Neuronal stem cell (in vitro differentiated cells): ENCODE results near the gene C22orf15.
A peak's percentile ranks its signal among the peaks of the same experiment; 100 is the strongest.

Experiments used
- DNase-seq: peaks from one replicate; pipeline ENCODE4 v3.0.0-alpha.2; 2013; ENCODE audit warnings: low spot score
- H2AFZ ChIP-seq: one replicate; pipeline ENCODE4 v1.6.1; 2013; ENCODE audit warnings: mild to moderate bottlenecking, low read length, inconsistent platforms
- H2AK5ac ChIP-seq: 2 replicates; pipeline ENCODE4 v1.6.1; 2013; ENCODE audit warnings: low read depth, mild to moderate bottlenecking, inconsistent platforms, low read length, moderate library complexity, mixed read lengths
- H2BK120ac ChIP-seq: 2 replicates; pipeline ENCODE4 v1.6.1; 2013; ENCODE audit warnings: low read depth, mild to moderate bottlenecking, inconsistent platforms, low read length, moderate library complexity, mixed read lengths
- H2BK12ac ChIP-seq: one replicate; pipeline ENCODE4 v1.6.1; 2013; ENCODE audit warnings: low read length, inconsistent platforms
- H2BK15ac ChIP-seq: 2 replicates; pipeline ENCODE4 v1.6.1; 2013; ENCODE audit warnings: mild to moderate bottlenecking, low read length, inconsistent platforms, mixed read lengths
- H2BK5ac ChIP-seq: one replicate; pipeline ENCODE4 v1.6.1; 2013; ENCODE audit warnings: inconsistent platforms, mild to moderate bottlenecking, low read length, moderate library complexity
- H3K14ac ChIP-seq: one replicate; pipeline ENCODE4 v1.6.1; 2013; ENCODE audit warnings: low read length, inconsistent platforms
- H3K18ac ChIP-seq: 2 replicates; pipeline ENCODE4 v1.6.1; 2013; ENCODE audit warnings: low read length, inconsistent platforms
- H3K23ac ChIP-seq: 2 replicates; pipeline ENCODE4 v1.6.1; 2013; ENCODE audit warnings: low read depth, mild to moderate bottlenecking, mixed read lengths, low read length, inconsistent platforms; ENCODE audit not compliant: poor library complexity
- H3K27ac ChIP-seq: replicated peaks from 3 replicates; pipeline ENCODE4 v1.5.1; 2013; ENCODE audit warnings: low read length, inconsistent platforms
- H3K27me3 ChIP-seq, 3 experiments: 2 replicates each; pipeline ENCODE4 v1.6.1; 2013; ENCODE audit warnings: low read length in 3 of 3, mild to moderate bottlenecking in 2 of 3, inconsistent platforms in 1 of 3, low read depth in 1 of 3, mixed read lengths in 1 of 3, moderate library complexity in 1 of 3; ENCODE audit not compliant: control insufficient read depth in 3 of 3, insufficient read depth in 3 of 3
- H3K36me3 ChIP-seq, 2 donors: replicated peaks in 1 of 2; 2 replicates each; pipeline ENCODE4 v1.6.1; 2013; ENCODE audit warnings: low read length in 2 of 2; ENCODE audit not compliant: control insufficient read depth in 2 of 2, insufficient read depth in 2 of 2
- H3K4ac ChIP-seq: 2 replicates; pipeline ENCODE4 v1.6.1; 2013; ENCODE audit warnings: inconsistent platforms, mild to moderate bottlenecking, low read length, moderate library complexity
- H3K4me1 ChIP-seq, 2 donors: 1 replicate in 1 of 2; 2 replicates in 1 of 2; pipeline ENCODE4 v1.6.1; 2013; ENCODE audit warnings: low read length in 2 of 2, low read depth in 1 of 2; ENCODE audit not compliant: control insufficient read depth in 2 of 2, insufficient read depth in 1 of 2
- H3K4me2 ChIP-seq: one replicate; pipeline ENCODE4 v1.6.1; 2013; ENCODE audit warnings: mild to moderate bottlenecking, low read length, inconsistent platforms; ENCODE audit not compliant: insufficient read depth, poor library complexity, severe bottlenecking
- H3K4me3 ChIP-seq, 2 donors: 2 replicates each; pipeline ENCODE4 v1.5.1; 2013; ENCODE audit warnings: low read length in 2 of 2, mild to moderate bottlenecking in 2 of 2, inconsistent platforms in 1 of 2, moderate library complexity in 1 of 2
- H3K79me1 ChIP-seq: one replicate; pipeline ENCODE4 v1.6.1; 2013; ENCODE audit warnings: low read depth, mild to moderate bottlenecking, inconsistent platforms, low read length, moderate library complexity
- H3K9ac ChIP-seq: one replicate; pipeline ENCODE4 v1.6.1; 2013; ENCODE audit warnings: mild to moderate bottlenecking, low read depth, low read length, inconsistent platforms; ENCODE audit not compliant: poor library complexity
- H3K9me3 ChIP-seq, 2 donors: replicated peaks in 1 of 2; 2 replicates each; pipeline versions ENCODE3 to v1.6.1; 2013; ENCODE audit warnings: low read length in 2 of 2, mild to moderate bottlenecking in 2 of 2, inconsistent platforms in 1 of 2, low read depth in 1 of 2, mixed read lengths in 1 of 2, moderate library complexity in 1 of 2; ENCODE audit not compliant: control insufficient read depth in 2 of 2, insufficient read depth in 1 of 2
- H4K8ac ChIP-seq: one replicate; pipeline ENCODE4 v1.6.1; 2013; ENCODE audit warnings: low read depth, mild to moderate bottlenecking, inconsistent platforms, low read length, moderate library complexity
- H4K91ac ChIP-seq: one replicate; pipeline ENCODE4 v1.6.1; 2013; ENCODE audit warnings: low read length, low read depth, mild to moderate bottlenecking, inconsistent platforms; ENCODE audit not compliant: poor library complexity
- WGBS, 2 donors: extraction: QIAGEN DNeasy Blood & Tissue Kit; methylation state at CpG; one replicate each; pipeline ENCODE4 v1.1.7; 2013; ENCODE audit warnings: missing lambda C conversion rate in 2 of 2, mixed read lengths in 1 of 2; ENCODE audit not compliant: insufficient read length in 2 of 2, insufficient replicate concordance in 1 of 2; ENCODE audit errors: extremely low coverage in 2 of 2; 5-methylcytosine and 5-hydroxymethylcytosine counted together

The C22orf15 gene

DNA sequence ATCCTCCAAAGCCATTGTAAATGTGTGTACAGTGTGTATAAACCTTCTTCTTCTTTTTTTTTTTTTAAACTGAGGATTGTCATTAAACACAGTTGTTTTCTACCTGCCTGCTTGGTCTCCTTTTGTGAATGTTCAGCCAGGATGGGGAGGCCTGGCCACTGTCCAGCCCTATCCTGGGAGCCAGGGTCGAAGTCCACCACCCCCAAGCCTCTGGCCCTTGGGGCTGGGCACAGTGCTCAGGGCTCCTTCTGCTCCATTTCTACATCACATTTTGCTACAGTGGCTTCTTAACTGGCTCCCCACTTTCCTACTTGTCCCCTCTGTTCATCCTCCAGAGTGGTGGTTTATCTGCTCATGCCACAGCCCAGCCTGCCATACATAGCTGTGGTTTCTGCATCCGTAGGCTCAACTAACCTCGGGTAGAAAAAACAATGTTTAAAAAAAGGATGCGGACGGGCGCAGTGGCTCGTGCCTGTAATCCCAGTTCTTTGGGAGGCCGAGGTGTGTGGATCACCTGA is 21.5 kb downstream of the C22orf15 start:
- Histone ChIP-seq H2BK15ac (peak overlapping the region; percentile 78), H3K79me1 (peaks cover 6% of the 10 kb centered on the region), H4K8ac (no peak overlapping the region), H3K9ac (no peak overlapping the region), H3K4me3 (no peak overlapping the region), H4K91ac (no peak overlapping the region), H3K27me3 (no peaks in the 10 kb centered on the region), H3K36me3 (peaks cover 0 to 13% of the 10 kb centered on the region in 2 donors), H3K4ac (no peak overlapping the region), H3K9me3 (no peaks in the 10 kb centered on the region), H3K23ac (no peak overlapping the region), H3K4me1 (peaks cover 6 to 11% of the 10 kb centered on the region in 2 donors), H2AFZ (no peak overlapping the region), H3K18ac (no peak overlapping the region), H3K4me2 (no peak overlapping the region), H3K27ac (no peak overlapping the region), H2AK5ac (no peak overlapping the region), H2BK5ac (no peak overlapping the region), H2BK120ac (no peak overlapping the region), H3K14ac (no peak overlapping the region), H2BK12ac (no peak overlapping the region)
- DNase-seq = no peak
- no CpG with 5 or more reads among the region's 8 CpGs for WGBS, 2 donors

DNA sequence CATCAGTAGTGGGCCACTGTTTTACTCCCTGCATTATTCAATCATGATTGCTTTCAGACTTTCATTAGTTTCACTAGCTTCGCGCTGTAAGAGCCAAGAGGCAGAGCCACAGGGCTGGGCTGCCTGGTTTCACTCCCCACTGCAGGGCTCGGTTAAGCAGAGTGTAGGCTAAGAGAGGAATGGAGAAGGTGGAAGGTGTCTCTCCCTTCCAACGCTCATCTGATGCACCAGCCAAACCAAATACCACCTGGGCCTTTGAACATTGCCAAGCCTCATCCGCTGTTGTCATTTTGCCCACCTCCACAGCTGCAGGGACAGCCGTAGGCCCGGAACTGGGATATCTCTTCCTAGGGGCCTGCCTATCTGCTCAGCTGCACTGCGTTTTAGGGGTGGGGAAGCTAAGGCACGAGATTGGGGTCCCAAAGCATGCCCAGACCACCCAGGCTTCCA is 23.5 kb downstream of the C22orf15 start:
- Histone ChIP-seq H3K9ac (peak overlapping the region; percentile 78), H3K23ac (no peak overlapping the region), H4K91ac (no peak overlapping the region), H3K4me1 (peaks cover 6 to 11% of the 10 kb centered on the region in 2 donors), H4K8ac (peak overlapping the region; percentile 26), H2BK12ac (peak overlapping the region; percentile 8), H2BK5ac (no peak overlapping the region), H3K36me3 (peaks cover 0 to 29% of the 10 kb centered on the region in 2 donors), H2BK15ac (peak overlapping the region; percentile 1), H3K79me1 (peaks cover 6% of the 10 kb centered on the region), H3K27me3 (no peaks in the 10 kb centered on the region), H2AFZ (peak overlapping the region; percentile 96), H2BK120ac (no peak overlapping the region), H3K27ac (peak overlapping the region; percentile 57), H2AK5ac (no peak overlapping the region), H3K14ac (no peak overlapping the region), H3K18ac (peak overlapping the region; percentile 61), H3K4me2 (peak overlapping the region; percentile 54), H3K9me3 (no peaks in the 10 kb centered on the region), H3K4me3 (peak overlapping the region; percentile 42 to 71), H3K4ac (no peak overlapping the region)
- no CpG with 5 or more reads among the region's 9 CpGs for WGBS, 2 donors
- DNase-seq = no peak

DNA sequence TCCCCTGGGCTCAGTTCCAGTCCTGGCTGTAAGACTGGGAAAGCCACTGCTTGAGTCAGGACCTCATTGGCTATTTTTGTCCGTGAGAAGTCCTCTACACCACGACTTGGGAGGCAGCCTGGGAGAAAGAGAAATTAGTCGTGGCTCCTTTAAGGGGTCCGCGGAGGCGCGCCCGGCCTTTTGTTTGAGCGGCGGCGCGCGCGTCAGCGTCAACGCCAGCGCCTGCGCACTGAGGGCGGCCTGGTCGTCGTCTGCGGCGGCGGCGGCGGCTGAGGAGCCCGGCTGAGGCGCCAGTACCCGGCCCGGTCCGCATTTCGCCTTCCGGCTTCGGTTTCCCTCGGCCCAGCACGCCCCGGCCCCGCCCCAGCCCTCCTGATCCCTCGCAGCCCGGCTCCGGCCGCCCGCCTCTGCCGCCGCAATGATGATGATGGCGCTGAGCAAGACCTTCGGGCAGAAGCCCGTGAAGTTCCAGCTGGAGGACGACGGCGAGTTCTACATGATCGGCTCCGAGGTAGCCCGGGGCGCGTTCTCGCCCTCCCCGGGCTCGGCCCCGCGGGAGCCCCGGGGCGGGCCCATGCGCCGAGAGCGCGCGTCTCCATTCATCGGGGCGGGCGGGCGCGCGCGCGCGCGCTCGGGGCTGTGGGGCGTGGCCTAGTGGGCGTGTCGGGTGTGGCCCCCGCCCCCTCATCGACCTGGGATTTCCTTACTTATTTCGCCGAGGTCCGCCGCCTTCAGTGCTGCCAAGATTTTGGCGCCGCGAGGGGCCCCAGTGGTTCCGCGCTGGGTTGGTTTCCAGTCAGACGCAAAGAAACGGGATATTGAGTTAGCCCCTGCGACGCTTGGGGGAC is 24.2 kb downstream of the C22orf15 start, which contains the start of gene SMARCB1:
TSS of gene SMARCB1 (plus strand) at position 215 of the 848 bp plus-strand sequence. CDS start at position 419, 204 bp downstream.
- Histone ChIP-seq H3K4me3 (peak within 1 kb of the TSS; percentile 71 to 95), H3K23ac (peak within 1 kb of the TSS; percentile 98), H2BK15ac (peak within 1 kb of the TSS; percentile 55), H3K9me3 (no peaks in the 10 kb centered on the region), H3K9ac (peak within 1 kb of the TSS; percentile 97), H2AK5ac (peak within 1 kb of the TSS; percentile 97), H3K4ac (peak within 1 kb of the TSS; percentile 100), H2AFZ (peak within 1 kb of the TSS; percentile 96), H3K4me1 (peaks cover 6 to 11% of the 10 kb centered on the region in 2 donors), H2BK120ac (peak within 1 kb of the TSS; percentile 93), H3K27ac (peak within 1 kb of the TSS; percentile 99), H2BK12ac (peak within 1 kb of the TSS; percentile 8), H4K91ac (peak within 1 kb of the TSS; percentile 98), H3K14ac (peak within 1 kb of the TSS; percentile 97), H2BK5ac (peak within 1 kb of the TSS; percentile 100), H3K4me2 (peak within 1 kb of the TSS; percentile 54), H3K36me3 (peaks cover 4 to 36% of the 10 kb centered on the region in 2 donors), H3K27me3 (no peaks in the 10 kb centered on the region), H3K18ac (peak within 1 kb of the TSS; percentile 100), H4K8ac (peak within 1 kb of the TSS; percentile 26), H3K79me1 (peaks cover 10% of the 10 kb centered on the region)
- no CpG with 5 or more reads among the region's 97 CpGs for WGBS, 2 donors
- peak; percentile 88 for DNase-seq

DNA sequence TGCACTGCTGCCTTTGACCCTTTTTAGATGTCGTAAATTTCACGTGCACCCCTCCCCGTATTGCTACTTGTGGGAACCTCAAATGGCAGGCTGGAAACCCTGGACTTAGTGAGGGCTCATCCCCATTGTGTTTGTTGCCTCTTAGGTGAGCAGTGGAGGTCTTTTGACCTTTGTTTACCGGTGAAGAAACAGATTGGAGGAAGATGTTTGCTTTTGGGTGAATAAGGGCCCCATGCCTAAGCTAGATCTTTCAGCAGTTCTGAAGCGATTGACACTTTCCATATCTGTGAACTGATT is 24.8 kb downstream of the C22orf15 start:
- peak overlapping the region; percentile 45 for H3K4me2 ChIP-seq
- no peak overlapping the region for H3K27ac ChIP-seq
- H2BK120ac ChIP-seq = no peak overlapping the region
- H4K8ac ChIP-seq = no peak overlapping the region
- no CpG with 5 or more reads among the region's 5 CpGs for WGBS, 2 donors
- H2BK15ac ChIP-seq = no peak overlapping the region
- DNase-seq = no peak
- H3K36me3 ChIP-seq = peaks cover 6 to 42% of the 10 kb centered on the region in 2 donors
- H2BK5ac ChIP-seq = no peak overlapping the region
- H3K9ac ChIP-seq = peak overlapping the region; percentile 26
- H3K79me1 ChIP-seq = peaks cover 13% of the 10 kb centered on the region
- H3K18ac ChIP-seq = no peak overlapping the region
- H3K4ac ChIP-seq = no peak overlapping the region
- H3K9me3 ChIP-seq = no peaks in the 10 kb centered on the region
- no peaks in the 10 kb centered on the region for H3K27me3 ChIP-seq
- peak overlapping the region; percentile 96 for H2AFZ ChIP-seq
- H3K23ac ChIP-seq = peak overlapping the region; percentile 98
- H4K91ac ChIP-seq = no peak overlapping the region
- no peak overlapping the region for H3K14ac ChIP-seq
- H2AK5ac ChIP-seq = no peak overlapping the region
- H2BK12ac ChIP-seq = no peak overlapping the region
- peak overlapping the region; percentile 71 to 95 for H3K4me3 ChIP-seq
- H3K4me1 ChIP-seq = peaks cover 6 to 11% of the 10 kb centered on the region in 2 donors
